Stomach smooth muscle (tissue), 2 donors: ENCODE measurements around the gene SH3BP2.

ENCODE experiments used
- H3K27ac ChIP-seq: one replicate; pipeline ENCODE4 v1.7.0; 2013; ENCODE audit warnings: mild to moderate bottlenecking, low read length, inconsistent platforms
- H3K27me3 ChIP-seq, 2 donors: one replicate each; pipeline ENCODE4 v1.7.0; 2013; ENCODE audit warnings: low read length in 2 of 2; ENCODE audit not compliant: insufficient read depth in 2 of 2, control insufficient read depth in 1 of 2
- H3K36me3 ChIP-seq, 2 donors: one replicate each; pipeline ENCODE4 v1.7.0; 2013; ENCODE audit warnings: low read length in 2 of 2; ENCODE audit not compliant: control insufficient read depth in 2 of 2, insufficient read depth in 2 of 2
- H3K4me1 ChIP-seq: one replicate; pipeline ENCODE4 v1.7.0; 2013; ENCODE audit warnings: low read length; ENCODE audit not compliant: control insufficient read depth, insufficient read depth
- H3K4me3 ChIP-seq, 2 donors: one replicate each; pipeline ENCODE4 v1.7.0; 2013; ENCODE audit warnings: low read length in 2 of 2
- H3K9ac ChIP-seq, 2 donors: one replicate each; pipeline ENCODE4 v1.7.0; 2013; ENCODE audit warnings: low read length in 2 of 2, mild to moderate bottlenecking in 1 of 2
- H3K9me3 ChIP-seq, 2 donors: one replicate each; pipeline ENCODE4 v1.7.0; 2013; ENCODE audit warnings: low read length in 2 of 2; ENCODE audit not compliant: control insufficient read depth in 2 of 2
- donor health status: healthy.
- donor health status: Pancreatic carcinoma.

Gene SH3BP2

GRCh38 chr4:2842687-2843262 lies 49.9 kb downstream of the SH3BP2 start:
- Histone ChIP-seq H3K9me3 (no peaks in the 10 kb centered on the region), H3K36me3 (no peaks in the 10 kb centered on the region), H3K4me1 (peaks cover 13% of the 10 kb centered on the region), H3K9ac (peak overlapping the region; percentile 90 to 93), H3K27ac (peak overlapping the region; percentile 91), H3K27me3 (no peaks in the 10 kb centered on the region), H3K4me3 (peak overlapping the region; percentile 79 to 93)

DNA sequence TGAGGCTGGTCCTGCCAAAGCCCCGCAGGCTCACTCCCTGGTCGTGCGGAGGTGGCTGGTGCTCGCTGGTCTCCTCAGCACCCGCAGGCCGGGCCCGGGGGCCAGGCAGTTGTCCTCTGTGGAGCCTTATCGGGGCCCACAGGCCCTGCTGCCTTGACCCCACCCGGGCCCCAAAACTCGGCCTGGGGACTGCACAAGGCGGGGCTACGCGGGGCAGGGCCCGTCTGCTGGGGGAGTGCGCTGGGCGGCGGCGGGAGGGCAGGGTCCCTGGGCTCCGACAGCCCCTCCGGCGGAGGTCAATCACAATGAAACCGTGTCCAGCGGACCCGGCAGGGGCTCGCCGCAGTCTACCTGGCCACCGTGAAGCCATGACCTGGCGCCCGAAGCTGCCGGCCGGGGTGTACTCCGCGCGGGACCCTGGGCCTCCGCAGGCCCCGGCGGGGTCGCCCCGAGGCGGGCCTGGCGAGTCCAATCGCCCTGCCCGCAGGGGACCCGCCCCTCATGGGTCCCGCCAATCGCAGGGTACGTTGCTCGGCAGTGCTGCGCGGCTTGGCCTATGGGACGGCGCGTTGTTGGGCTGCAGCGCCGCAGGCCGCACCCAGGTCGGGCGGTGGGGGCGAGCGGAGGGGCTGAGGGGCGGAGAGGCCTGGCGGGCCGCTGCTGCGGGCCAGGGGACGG lies 50.5 kb downstream of the SH3BP2 start, which contains the start of gene ADD1:
Gene ADD1 (plus strand): TSS at position 582 of the 678 bp plus-strand sequence. CDS start 32,072 bp downstream, outside the sequence.
- Histone ChIP-seq H3K27ac (peak within 1 kb of the TSS; percentile 91), H3K4me1 (peaks cover 19% of the 10 kb centered on the region), H3K9me3 (no peaks in the 10 kb centered on the region), H3K9ac (peak within 1 kb of the TSS; percentile 90 to 93), H3K4me3 (peak within 1 kb of the TSS; percentile 93), H3K27me3 (no peaks in the 10 kb centered on the region), H3K36me3 (no peaks in the 10 kb centered on the region)

GRCh38 chr4:2843941-2844584 lies 51.2 kb downstream of the SH3BP2 start:
- Histone ChIP-seq H3K4me3 (peak overlapping the region; percentile 93), H3K27me3 (no peaks in the 10 kb centered on the region), H3K9me3 (no peaks in the 10 kb centered on the region), H3K4me1 (peaks cover 24% of the 10 kb centered on the region), H3K27ac (peak overlapping the region; percentile 91), H3K9ac (peak overlapping the region; percentile 86 to 90), H3K36me3 (no peaks in the 10 kb centered on the region)

GRCh38 chr4:2846172-2846571 lies 53.3 kb downstream of the SH3BP2 start:
- Histone ChIP-seq H3K36me3 (no peaks in the 10 kb centered on the region), H3K4me3 (no peak overlapping the region), H3K9me3 (no peaks in the 10 kb centered on the region), H3K27me3 (no peaks in the 10 kb centered on the region), H3K4me1 (peaks cover 24% of the 10 kb centered on the region), H3K27ac (no peak overlapping the region), H3K9ac (peak overlapping the region in 1 of 2 donors; percentile 17)

- Histone ChIP-seq H3K4me3 (no peak overlapping the region), H3K36me3 (no peaks in the 10 kb centered on the region), H3K27ac (no peak overlapping the region), H3K9me3 (no peaks in the 10 kb centered on the region), H3K27me3 (no peaks in the 10 kb centered on the region), H3K9ac (no peak overlapping the region), H3K4me1 (peaks cover 24% of the 10 kb centered on the region)
These were observed 54.5 kb downstream of the SH3BP2 start for GRCh38 chr4:2847302-2847871.

DNA sequence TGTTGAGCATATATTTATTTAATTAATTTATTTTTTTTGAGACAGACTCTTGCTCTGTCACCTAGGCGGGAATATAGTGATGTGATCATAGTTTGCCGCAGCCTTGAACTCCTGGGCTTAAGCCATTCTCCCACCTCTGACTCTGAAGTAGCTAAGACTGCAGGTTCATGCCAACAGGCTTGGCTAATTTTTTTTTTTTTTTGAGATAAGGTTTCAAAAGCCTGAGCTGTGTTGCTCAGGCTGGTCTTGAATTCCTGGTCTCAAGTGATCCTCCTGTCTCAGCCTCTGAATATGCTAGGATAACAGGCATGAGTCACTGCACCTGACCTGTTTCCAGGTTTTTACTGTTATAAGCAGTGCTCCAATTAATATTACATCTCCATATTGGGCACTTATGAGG lies 55.6 kb downstream of the SH3BP2 start:
- H3K4me1 ChIP-seq: peaks cover 20% of the 10 kb centered on the region
- no peaks in the 10 kb centered on the region for H3K9me3 ChIP-seq
- H3K27ac ChIP-seq: no peak overlapping the region
- H3K27me3 ChIP-seq: no peaks in the 10 kb centered on the region
- H3K4me3 ChIP-seq: no peak overlapping the region
- H3K36me3 ChIP-seq: no peaks in the 10 kb centered on the region
- H3K9ac ChIP-seq: no peak overlapping the region

GRCh38 chr4:2849267-2850152 lies 56.6 kb downstream of the SH3BP2 start:
- Histone ChIP-seq H3K9me3 (no peaks in the 10 kb centered on the region), H3K4me3 (no peak overlapping the region), H3K9ac (no peak overlapping the region), H3K27me3 (no peaks in the 10 kb centered on the region), H3K36me3 (peaks cover 2 to 5% of the 10 kb centered on the region in 2 donors), H3K27ac (no peak overlapping the region), H3K4me1 (peaks cover 20% of the 10 kb centered on the region)

GRCh38 chr4:2850966-2851798 lies 58.3 kb downstream of the SH3BP2 start:
- no peak overlapping the region for H3K27ac ChIP-seq
- H3K36me3 ChIP-seq: peaks cover 2 to 10% of the 10 kb centered on the region in 2 donors
- no peaks in the 10 kb centered on the region for H3K27me3 ChIP-seq
- H3K4me1 ChIP-seq: peaks cover 17% of the 10 kb centered on the region
- H3K9ac ChIP-seq: no peak overlapping the region
- no peak overlapping the region for H3K4me3 ChIP-seq
- H3K9me3 ChIP-seq: no peaks in the 10 kb centered on the region

DNA sequence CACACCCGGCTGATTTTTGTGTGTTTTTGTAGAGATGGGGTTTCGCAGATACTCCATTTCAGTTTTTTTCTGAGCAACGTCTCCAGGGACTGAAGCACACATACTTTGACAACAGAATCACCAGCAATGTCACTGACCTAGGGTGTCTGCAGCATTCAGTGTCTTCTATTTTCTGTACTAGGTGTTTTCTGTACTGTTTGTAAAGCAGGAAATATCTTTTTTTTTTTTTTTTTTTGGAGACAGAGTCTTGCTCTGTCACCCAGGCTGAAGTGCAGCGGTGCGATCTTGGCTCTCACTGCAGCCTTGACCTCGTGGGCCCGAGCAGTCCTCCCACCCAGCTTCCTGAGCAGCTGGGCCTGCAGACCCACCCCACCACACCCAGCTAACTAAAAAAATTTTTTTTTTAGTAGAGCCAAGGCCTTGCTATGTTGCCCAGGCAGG lies 59.6 kb downstream of the SH3BP2 start:
- no peak overlapping the region for H3K4me3 ChIP-seq
- H3K4me1 ChIP-seq: peaks cover 17% of the 10 kb centered on the region
- peaks cover 2 to 10% of the 10 kb centered on the region in 2 donors for H3K36me3 ChIP-seq
- no peaks in the 10 kb centered on the region for H3K27me3 ChIP-seq
- H3K9ac ChIP-seq: no peak overlapping the region
- H3K27ac ChIP-seq: no peak overlapping the region
- H3K9me3 ChIP-seq: no peaks in the 10 kb centered on the region
